Stimulated activated CD4-positive, alpha-beta T cell treated with anti-CD3 and anti-CD28 coated beads, Interleukin-2, amount 100 ng/mL, for 48 hours (primary cell): ENCODE data around the gene SYNGR2.
"Not testable (repeated sequence)": the region's sequence is repeated elsewhere in the genome, so short reads cannot be mapped to it uniquely, and the experiment has no call there.

ENCODE experiments used
- DNase-seq, 2 donors: peaks; one replicate each; pipeline ENCODE4 v3.0.0-alpha.2; 2020

The SYNGR2 gene

DNA sequence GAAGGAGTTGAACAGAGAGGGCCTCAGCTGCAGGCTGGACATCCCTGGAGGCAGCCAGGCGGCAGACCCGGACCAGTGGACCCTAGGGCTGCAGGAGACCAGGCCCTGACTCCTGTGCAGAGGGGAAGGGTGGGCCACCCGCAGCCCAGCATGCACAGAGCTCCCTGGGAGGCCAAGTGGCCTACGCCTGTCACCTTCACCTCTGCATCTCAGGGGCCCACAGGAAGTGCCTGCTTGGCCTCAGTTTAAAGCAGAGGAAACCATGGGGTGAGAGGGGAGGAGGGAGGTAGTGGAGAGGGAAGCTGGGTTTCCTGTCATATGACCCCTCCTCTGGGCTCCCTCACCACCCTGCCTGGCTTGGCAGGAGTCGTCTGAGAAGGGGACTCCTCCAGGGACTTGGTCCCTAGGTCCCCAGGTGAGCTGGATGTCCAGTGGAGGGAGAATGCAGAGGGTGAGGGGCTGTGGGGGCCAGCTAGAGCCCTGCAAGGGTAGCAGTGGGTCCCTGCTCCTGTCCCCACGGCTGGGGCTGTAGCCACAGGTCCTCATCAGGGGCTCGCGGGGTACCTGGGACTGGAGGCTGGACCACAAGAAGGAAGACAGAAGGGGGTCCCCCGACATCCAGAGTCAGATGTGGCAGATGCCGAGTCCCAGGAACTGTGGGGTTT lies 37.8 kb upstream of the SYNGR2 start, which contains the start of gene TMC8:
Gene TMC8 (plus strand): TSS at position 335 of the 665 bp plus-strand sequence. CDS start 818 bp downstream, outside the sequence.
- peak in 1 of 2 donors; percentile 49 for DNase-seq

DNA sequence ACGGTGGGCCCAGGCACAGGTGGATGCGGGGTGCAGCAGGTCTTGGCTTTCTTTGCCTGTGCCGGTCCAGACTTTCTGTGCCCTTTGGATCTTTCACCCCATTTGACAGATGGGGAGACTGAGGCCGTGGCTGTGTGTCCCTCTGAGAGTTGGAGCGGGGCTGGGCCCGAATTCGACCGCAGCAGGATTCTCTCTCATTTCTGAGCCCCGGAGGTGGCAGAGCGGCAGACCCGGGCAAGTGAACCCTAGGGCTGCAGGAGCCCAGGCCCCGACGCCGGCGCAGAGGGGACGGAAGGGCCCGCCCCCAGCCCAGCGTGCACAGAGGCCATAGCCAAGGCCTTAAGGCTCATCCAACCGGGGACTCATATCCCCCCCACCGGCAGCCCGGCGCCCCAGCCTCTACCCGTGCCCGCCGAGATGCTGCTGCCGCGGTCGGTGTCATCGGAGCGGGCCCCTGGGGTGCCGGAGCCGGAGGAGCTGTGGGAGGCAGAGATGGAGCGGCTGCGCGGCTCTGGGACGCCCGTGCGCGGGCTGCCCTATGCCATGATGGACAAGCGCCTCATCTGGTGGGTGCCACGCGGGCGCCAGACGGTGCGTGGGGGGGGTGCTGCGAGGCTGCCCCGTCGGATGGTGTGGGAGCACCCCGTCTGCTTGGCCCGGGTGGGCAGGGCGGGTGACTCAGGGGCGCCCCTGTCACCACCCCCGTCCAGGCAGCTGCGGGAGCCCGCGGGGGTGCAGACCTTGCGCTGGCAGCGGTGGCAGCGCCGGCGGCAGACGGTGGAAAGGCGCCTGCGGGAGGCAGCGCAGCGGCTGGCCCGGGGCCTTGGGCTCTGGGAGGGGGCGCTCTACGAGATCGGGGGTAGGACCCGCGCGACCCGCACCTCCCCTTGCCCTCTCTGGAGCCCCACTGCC lies 37.0 kb upstream of the SYNGR2 start:
- DNase-seq: peak in 1 of 2 donors; percentile 43

GRCh38 chr17:78132084-78132676 lies 36.2 kb upstream of the SYNGR2 start:
- peak in 1 of 2 donors; percentile 61 for DNase-seq

GRCh38 chr17:78132767-78133178 lies 35.6 kb upstream of the SYNGR2 start:
- no peak for DNase-seq

- DNase-seq: no peak
Observed at GRCh38 chr17:78133179-78133951, 35.0 kb upstream of the SYNGR2 start.

- DNase-seq: peak in 1 of 2 donors; percentile 63
Observed at GRCh38 chr17:78133971-78134898, 34.1 kb upstream of the SYNGR2 start.

DNA sequence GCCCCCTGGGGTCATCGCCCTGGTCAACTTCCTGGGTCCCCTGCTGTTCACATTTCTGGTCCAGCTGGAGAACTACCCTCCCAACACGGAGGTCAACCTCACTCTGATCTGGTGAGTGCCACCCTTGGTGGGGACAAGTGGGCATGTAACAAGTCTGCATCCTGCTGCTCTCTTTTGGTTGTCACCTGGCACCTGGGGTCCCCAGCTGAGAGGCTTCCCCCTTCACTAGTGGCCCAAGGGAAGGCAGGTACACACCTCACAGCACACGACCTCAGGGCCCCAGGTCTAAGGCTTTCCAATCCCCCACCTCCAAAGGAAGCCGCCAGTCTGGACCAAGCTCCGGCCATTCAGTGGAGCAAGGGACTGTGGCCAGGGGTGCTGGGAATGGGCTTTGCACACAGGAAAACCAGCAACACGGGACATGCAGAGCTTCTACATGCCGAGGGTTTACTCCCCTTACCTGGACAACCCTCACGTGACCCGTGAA lies 33.4 kb upstream of the SYNGR2 start:
- DNase-seq: no peak

GRCh38 chr17:78135858-78136500 lies 32.4 kb upstream of the SYNGR2 start:
- DNase-seq: no peak

DNA sequence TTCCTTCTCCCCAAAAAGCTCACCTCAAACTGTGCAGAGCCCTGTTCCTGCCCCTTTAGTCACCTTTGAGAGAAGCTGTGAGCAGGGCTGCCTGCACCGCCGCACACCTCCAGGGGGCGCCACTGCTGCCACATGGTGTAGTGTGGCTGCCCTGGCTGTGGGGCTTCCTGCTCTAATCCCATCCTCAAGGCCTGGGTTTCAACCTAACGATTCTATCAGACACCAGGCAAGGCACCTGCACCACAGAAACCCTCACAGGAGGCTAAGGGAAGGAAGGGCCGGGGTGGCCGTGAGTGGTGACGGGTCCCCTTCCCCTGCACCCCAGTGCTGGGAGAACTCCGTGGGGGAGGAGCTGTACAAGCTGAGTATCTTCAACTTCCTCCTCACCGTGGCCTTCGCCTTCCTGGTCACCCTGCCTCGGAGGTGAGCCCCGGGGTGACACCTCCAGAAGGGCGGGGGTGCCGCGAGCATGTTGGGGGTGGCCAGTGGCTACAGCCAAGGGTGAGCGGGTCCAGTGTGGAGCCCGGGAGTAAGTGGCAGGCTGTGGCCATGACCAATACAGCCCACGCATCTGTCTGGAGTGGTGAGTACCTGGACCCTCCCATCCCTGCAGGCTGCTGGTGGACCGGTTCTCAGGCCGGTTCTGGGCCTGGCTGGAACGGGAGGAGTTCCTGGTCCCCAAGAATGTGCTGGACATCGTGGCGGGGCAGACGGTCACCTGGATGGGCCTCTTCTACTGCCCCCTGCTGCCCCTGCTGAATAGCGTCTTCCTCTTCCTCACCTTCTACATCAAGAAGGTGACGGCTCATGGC lies 30.8 kb upstream of the SYNGR2 start:
- peak in 1 of 2 donors; percentile 52 for DNase-seq

DNA sequence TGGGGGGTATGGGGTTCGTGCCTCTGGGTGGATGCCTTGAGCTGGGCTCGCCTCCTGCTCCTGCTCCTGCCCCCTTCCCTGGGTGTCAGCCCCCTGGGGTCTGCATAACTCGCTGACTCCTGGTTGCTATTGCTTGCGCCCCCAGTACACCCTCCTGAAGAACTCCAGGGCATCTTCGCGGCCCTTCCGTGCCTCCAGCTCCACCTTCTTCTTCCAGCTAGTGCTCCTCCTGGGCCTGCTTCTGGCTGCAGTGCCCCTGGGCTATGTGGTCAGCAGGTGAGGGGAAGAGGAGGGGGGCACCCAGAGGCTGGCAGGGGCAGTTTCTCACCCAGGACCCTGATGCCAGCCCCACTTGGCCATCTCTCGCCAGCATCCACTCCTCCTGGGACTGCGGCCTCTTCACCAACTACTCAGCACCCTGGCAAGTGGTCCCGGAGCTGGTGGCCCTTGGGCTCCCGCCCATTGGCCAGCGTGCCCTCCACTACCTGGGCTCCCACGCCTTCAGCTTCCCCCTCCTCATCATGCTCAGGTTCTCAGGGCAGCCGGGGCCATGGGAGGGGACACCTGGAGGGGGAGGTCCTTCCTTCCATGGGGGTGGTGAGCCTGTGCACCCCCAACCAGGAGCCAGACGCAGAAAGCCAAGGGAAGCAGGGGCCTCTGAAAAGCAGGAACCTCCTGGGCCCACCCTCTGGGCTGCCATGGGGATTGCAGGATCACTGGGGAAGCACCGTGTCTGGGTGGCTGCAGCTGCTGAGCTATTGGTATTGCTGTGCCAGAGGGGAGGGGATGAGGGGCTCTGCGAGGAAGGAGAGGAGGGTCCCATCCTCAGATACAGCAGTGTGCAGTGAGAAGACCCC lies 29.9 kb upstream of the SYNGR2 start:
- DNase-seq: no peak

DNA sequence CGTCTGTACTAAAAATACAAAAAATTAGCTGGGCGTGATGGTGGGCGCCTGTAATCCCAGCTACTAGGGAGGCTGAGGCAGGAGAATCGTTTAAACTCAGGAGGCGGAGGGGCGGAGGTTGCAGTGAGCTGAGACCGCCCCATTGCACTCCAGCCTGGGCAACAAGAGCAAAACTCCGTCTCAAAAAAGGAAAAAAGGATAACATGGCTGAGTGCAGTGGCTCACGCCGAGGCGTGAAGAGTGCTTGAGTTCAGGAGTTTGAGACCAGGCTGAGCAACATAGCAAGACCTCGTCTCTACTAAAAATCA lies 28.6 kb upstream of the SYNGR2 start:
- DNase-seq: not testable (repeated sequence)

- peak; percentile 92 to 98 for DNase-seq
Observed at GRCh38 chr17:78140169-78141051, 28.0 kb upstream of the SYNGR2 start.

DNA sequence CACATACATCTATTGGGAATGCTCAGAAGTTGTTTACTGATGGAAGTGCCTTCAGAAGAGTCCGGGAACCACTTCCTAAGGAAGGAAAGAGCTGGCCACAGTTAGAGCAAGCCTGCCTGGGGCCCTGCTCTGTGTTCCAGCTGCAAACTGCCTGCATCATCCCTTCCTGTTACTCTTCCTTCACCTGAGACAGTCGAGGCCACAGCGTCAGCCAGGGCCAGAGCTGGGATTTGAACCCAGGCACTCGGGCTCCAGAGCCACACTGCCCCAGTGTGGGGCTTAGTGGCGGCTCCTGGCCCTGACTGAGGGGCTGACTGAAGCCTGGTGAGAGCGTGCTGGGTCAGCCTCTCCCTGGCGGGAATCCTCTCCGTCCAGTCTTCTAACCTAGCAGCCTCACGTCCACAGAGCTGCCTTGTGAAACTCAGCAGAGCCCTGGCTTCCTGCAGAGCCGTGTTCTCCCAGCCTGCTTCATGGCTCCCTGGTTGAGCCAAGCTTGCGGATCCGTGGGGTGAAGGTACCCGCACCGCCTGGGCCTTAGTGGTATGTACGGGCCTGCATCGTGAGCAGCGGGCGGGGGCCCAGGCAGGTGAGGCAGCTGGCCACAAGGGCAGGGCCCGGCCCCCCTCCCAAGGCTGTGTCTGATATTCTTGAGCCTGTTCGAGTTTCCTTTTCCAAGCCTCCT lies 26.8 kb upstream of the SYNGR2 start:
- DNase-seq: no peak

- DNase-seq: no peak
Observed at GRCh38 chr17:78142119-78142861, 26.1 kb upstream of the SYNGR2 start.

GRCh38 chr17:78143214-78144146 lies 24.9 kb upstream of the SYNGR2 start:
- DNase-seq: no peak
